K562 (cell line): ENCODE data around the gene SERPINB12.

Experiments used
- CHD4 ChIP-seq: fragments of 200-600 bp; sonication (generic); IDR thresholded peaks from 3 replicates; pipeline ENCODE4 v1.6.1; 2012; ENCODE audit warnings: low read depth, mild to moderate bottlenecking, mixed read lengths, low read length, inconsistent platforms; ENCODE audit not compliant: insufficient read depth, insufficient replicate concordance, poor library complexity, severe bottlenecking
- FOXK2 ChIP-seq, 2 experiments: fragments of 450-650 bp; IDR thresholded peaks in 1 of 2; conservative IDR thresholded peaks in 1 of 2; 2 replicates each; pipeline ENCODE4 v1.6.1; 2016; ENCODE audit warnings: low read depth in 2 of 2, mild to moderate bottlenecking in 1 of 2
- GABPA ChIP-seq: fragments of 200-800 bp; sonication (Bioruptor generic); conservative IDR thresholded peaks from 2 replicates; pipeline ENCODE4 v1.6.1; 2016; ENCODE audit warnings: low read depth, missing genetic modification characterization, missing compliant biosample characterization
- KDM1A ChIP-seq, 2 experiments: fragments of 450-650 bp; IDR thresholded peaks; 2 replicates each; pipeline ENCODE4 v1.6.1; 2016; ENCODE audit warnings: mild to moderate bottlenecking in 2 of 2
- LCOR ChIP-seq: sonication (generic); formaldehyde crosslinking; IDR thresholded peaks from 2 replicates; pipeline ENCODE4 v1.8.0; 2022; ENCODE audit warnings: mild to moderate bottlenecking, missing genetic modification reagents
- MAX ChIP-seq: sonication (generic); formaldehyde crosslinking; IDR thresholded peaks from 2 replicates; pipeline ENCODE4 v1.9.0; 2022; ENCODE audit warnings: mild to moderate bottlenecking, missing genetic modification reagents
- POLR2A ChIP-seq: fragments of 450-650 bp; conservative IDR thresholded peaks from 2 replicates; pipeline ENCODE4 v1.6.1; 2016
- RAD21 ChIP-seq, 2 experiments: fragments of 250-450 bp in 1 of 2; fragments of 450-650 bp in 1 of 2; sonication (Bioruptor Pico) in 1 of 2; formaldehyde crosslinking in 1 of 2; IDR thresholded peaks in 1 of 2; conservative IDR thresholded peaks in 1 of 2; 2 replicates each; pipeline versions ENCODE4 v1.4.0 to v1.8.0; 2020 to 2022; ENCODE audit warnings: mild to moderate bottlenecking in 2 of 2, moderate library complexity in 1 of 2
- ZNF507 ChIP-seq: conservative IDR thresholded peaks from 2 replicates; pipeline ENCODE4 v1.6.1; 2017; ENCODE audit warnings: missing genetic modification characterization, missing compliant biosample characterization
- TF ChIP-seq, protein P1 (sequence below), 3 experiments: IDR thresholded peaks in 2 of 3; conservative IDR thresholded peaks in 1 of 3; 2 replicates each; pipeline ENCODE4 v1.5.1; 2011 to 2012; ENCODE audit warnings: low read length in 3 of 3, mild to moderate bottlenecking in 3 of 3, control low read depth in 2 of 3, improper control_type of control experiment in 1 of 3, inconsistent platforms in 1 of 3, low read depth in 1 of 3, mixed read lengths in 1 of 3, moderate library complexity in 1 of 3; ENCODE audit not compliant: insufficient read depth in 2 of 3

GRCh38 chr18:63590966-63591695, 49.0 kb downstream of the SERPINB12 start:
- TF ChIP-seq, protein P1, sequence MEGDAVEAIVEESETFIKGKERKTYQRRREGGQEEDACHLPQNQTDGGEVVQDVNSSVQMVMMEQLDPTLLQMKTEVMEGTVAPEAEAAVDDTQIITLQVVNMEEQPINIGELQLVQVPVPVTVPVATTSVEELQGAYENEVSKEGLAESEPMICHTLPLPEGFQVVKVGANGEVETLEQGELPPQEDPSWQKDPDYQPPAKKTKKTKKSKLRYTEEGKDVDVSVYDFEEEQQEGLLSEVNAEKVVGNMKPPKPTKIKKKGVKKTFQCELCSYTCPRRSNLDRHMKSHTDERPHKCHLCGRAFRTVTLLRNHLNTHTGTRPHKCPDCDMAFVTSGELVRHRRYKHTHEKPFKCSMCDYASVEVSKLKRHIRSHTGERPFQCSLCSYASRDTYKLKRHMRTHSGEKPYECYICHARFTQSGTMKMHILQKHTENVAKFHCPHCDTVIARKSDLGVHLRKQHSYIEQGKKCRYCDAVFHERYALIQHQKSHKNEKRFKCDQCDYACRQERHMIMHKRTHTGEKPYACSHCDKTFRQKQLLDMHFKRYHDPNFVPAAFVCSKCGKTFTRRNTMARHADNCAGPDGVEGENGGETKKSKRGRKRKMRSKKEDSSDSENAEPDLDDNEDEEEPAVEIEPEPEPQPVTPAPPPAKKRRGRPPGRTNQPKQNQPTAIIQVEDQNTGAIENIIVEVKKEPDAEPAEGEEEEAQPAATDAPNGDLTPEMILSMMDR (IDR thresholded peaks at IDR 0.05 in 2 of 3, conservative IDR thresholded peaks at IDR 0.05 in 1 of 3; ENCODE audit: insufficient read depth in 2 of 3, low read depth in 1 of 3, low read length in 3 of 3), result no peak
- TF ChIP-seq LCOR (CRISPR knock-in tag) (no peak), GABPA (tag) (no peak), POLR2A (no peak), MAX (CRISPR knock-in tag) (no peak), CHD4 (no peak), KDM1A (IDR thresholded peaks at IDR 0.05) (no peak), RAD21 (CRISPR knock-in tag; conservative IDR thresholded peaks at IDR 0.05 in 1 of 2, IDR thresholded peaks at IDR 0.05 in 1 of 2) (no peak), FOXK2 (conservative IDR thresholded peaks at IDR 0.05 in 1 of 2, IDR thresholded peaks at IDR 0.05 in 1 of 2; ENCODE audit: low read depth in 2 of 2) (no peak), ZNF507 (tag) (no peak)
